Gastrocnemius medialis (tissue), 4 donors: ENCODE data around the gene LMTK3. TPM values are rescaled to one million over a fixed set of nuclear protein-coding genes. Genes with fewer than 3 reads are reported as not detected.

Experiments
- ATAC-seq, 2 donors: fragments of 150-250 bp; one replicate each; pipeline ENCODE4 v1.9.1; 2016
- DNase-seq, 2 donors: peaks; one replicate each; pipeline ENCODE4 v3.0.0-alpha.2; 2019
- H3K27ac ChIP-seq, 4 donors: fragments of 200-600 bp; sonication (generic); 1 replicate in 1 of 4; 2 replicates in 3 of 4; pipeline ENCODE4 v1.5.1; 2016 to 2018; ENCODE audit warnings: mild to moderate bottlenecking in 2 of 4, moderate library complexity in 1 of 4
- H3K27me3 ChIP-seq, 3 donors: fragments of 200-600 bp; sonication (generic) in 2 of 3; 1 replicate in 1 of 3; 2 replicates in 2 of 3; pipeline versions ENCODE4 v1.5.1 to v1.6.0; 2016 to 2019; ENCODE audit warnings: mild to moderate bottlenecking in 1 of 3, moderate library complexity in 1 of 3
- H3K36me3 ChIP-seq, 2 donors: fragments of 200-600 bp; sonication (generic) in 1 of 2; one replicate each; pipeline ENCODE4 v1.5.1; 2017 to 2018
- H3K4me1 ChIP-seq, 2 donors: fragments of 200-600 bp; sonication (generic) in 1 of 2; one replicate each; pipeline ENCODE4 v1.5.1; 2016 to 2017; ENCODE audit warnings: mild to moderate bottlenecking in 2 of 2
- H3K4me3 ChIP-seq, 4 donors: fragments of 200-600 bp; sonication (generic) in 3 of 4; 1 replicate in 1 of 4; 2 replicates in 3 of 4; pipeline ENCODE4 v1.5.1; 2016 to 2019; ENCODE audit warnings: mild to moderate bottlenecking in 2 of 4
- H3K9me3 ChIP-seq, 3 donors: fragments of 200-600 bp; sonication (generic) in 2 of 3; 1 replicate in 1 of 3; 2 replicates in 2 of 3; pipeline ENCODE4 v1.5.1; 2016 to 2019
- CTCF ChIP-seq, 5 experiments: fragments of 450-650 bp in 3 of 5; fragments of 200-600 bp in 2 of 5; sonication (generic) in 2 of 5; IDR thresholded peaks in 4 of 5; conservative IDR thresholded peaks in 1 of 5; 1 replicate in 4 of 5; 2 replicates in 1 of 5; pipeline ENCODE4 v1.5.1; 2016 to 2019; ENCODE audit warnings: antibody characterized with exemption in 5 of 5, mild to moderate bottlenecking in 3 of 5, moderate library complexity in 3 of 5
- POLR2A ChIP-seq, 2 donors: fragments of 450-650 bp; IDR thresholded peaks; one replicate each; pipeline ENCODE4 v1.6.1; 2017; ENCODE audit warnings: antibody characterized with exemption in 2 of 2, mild to moderate bottlenecking in 2 of 2, moderate library complexity in 2 of 2
- in situ Hi-C, 4 donors: fragments of 200-750 bp; cut with MboI; loops; one replicate each; pipeline versions ENCODE4 v1.15.0 to v1.8.0; 2017; ENCODE audit warnings: low sequenced_read_pairs in 4 of 4
- intact Hi-C: fragments of 100-400 bp; cut with DNase I; formaldehyde crosslinking; loops from one replicate; pipeline ENCODE4 v1.15.1; 2023; ENCODE audit warnings: low total_unique reads
- total RNA-seq, 4 donors: library from RNA; depleted of rRNA; stranded (reverse); fragments of >200 nt; gene quantifications; one replicate each; pipeline versions ENCODE4 v1.1.0 to v1.2.3, GENCODE V29; 2016

LMTK3 gene
- total RNA-seq, 4 donors from 2014 or later: not detected

GRCh38 chr19:48480558-48481500 is 30.8 kb downstream of the LMTK3 start:
- in situ Hi-C loops: no loop called here

GRCh38 chr19:48480183-48480557 is 31.5 kb downstream of the LMTK3 start:
- peaks cover 0 to 33% of the 10 kb centered on the region in 2 donors for H3K36me3 ChIP-seq
- DNase-seq (peak; percentile 50 to 72), ATAC-seq (peak; percentile 76 to 85)
- peak overlapping the region; percentile 64 to 91 (median 75) for H3K4me3 ChIP-seq
- peaks cover 20 to 21% of the 10 kb centered on the region in 2 donors for H3K4me1 ChIP-seq
- intact Hi-C loops (no loop called here), in situ Hi-C loops (no loop called here)
- TF ChIP-seq POLR2A (IDR thresholded peaks at IDR 0.05) (no peak), CTCF (IDR thresholded peaks at IDR 0.05 in 4 of 5, conservative IDR thresholded peaks at IDR 0.05 in 1 of 5) (no peak)
- no peaks in the 10 kb centered on the region for H3K27me3 ChIP-seq
- H3K9me3 ChIP-seq: no peaks in the 10 kb centered on the region
- H3K27ac ChIP-seq: peak overlapping the region; percentile 87 to 94 (median 92)

More at GRCh38 chr19:48480558-48481500, 30.8 kb downstream of the LMTK3 start:
- DNase-seq (no peak), ATAC-seq (peak; percentile 70 to 72)
- Histone ChIP-seq H3K36me3 (peaks cover 0 to 27% of the 10 kb centered on the region in 2 donors), H3K4me3 (peak overlapping the region; percentile 64 to 91 (median 75)), H3K27me3 (no peaks in the 10 kb centered on the region), H3K4me1 (peaks cover 20 to 21% of the 10 kb centered on the region in 2 donors), H3K9me3 (no peaks in the 10 kb centered on the region), H3K27ac (peak overlapping the region; percentile 87 to 94 (median 92))
- TF ChIP-seq CTCF (IDR thresholded peaks at IDR 0.05 in 4 of 5, conservative IDR thresholded peaks at IDR 0.05 in 1 of 5) (no peak), POLR2A (IDR thresholded peaks at IDR 0.05) (peak in 1 of 2 donors; percentile 2)
- intact Hi-C loops: no loop called here

GRCh38 chr19:48479686-48480085 is 31.9 kb downstream of the LMTK3 start:
- in situ Hi-C loops: no loop called here
- peaks cover 0 to 38% of the 10 kb centered on the region in 2 donors for H3K36me3 ChIP-seq
- peak overlapping the region; percentile 87 to 94 (median 92) for H3K27ac ChIP-seq
- H3K9me3 ChIP-seq: no peaks in the 10 kb centered on the region
- H3K27me3 ChIP-seq: no peaks in the 10 kb centered on the region
- no peak for DNase-seq
- H3K4me3 ChIP-seq: peak overlapping the region in 2 of 4 donors; percentile 64 to 72
- H3K4me1 ChIP-seq: peaks cover 20 to 21% of the 10 kb centered on the region in 2 donors
- TF ChIP-seq CTCF (IDR thresholded peaks at IDR 0.05 in 4 of 5, conservative IDR thresholded peaks at IDR 0.05 in 1 of 5) (no peak), POLR2A (IDR thresholded peaks at IDR 0.05) (no peak)
- intact Hi-C loops: no loop called here
- ATAC-seq: peak in 1 of 2 donors; percentile 8

- peaks cover 0 to 49% of the 10 kb centered on the region in 2 donors for H3K36me3 ChIP-seq
- DNase-seq (no peak), ATAC-seq (no peak)
- TF ChIP-seq CTCF (IDR thresholded peaks at IDR 0.05 in 4 of 5, conservative IDR thresholded peaks at IDR 0.05 in 1 of 5) (no peak), POLR2A (IDR thresholded peaks at IDR 0.05) (no peak)
- peaks cover 20 to 21% of the 10 kb centered on the region in 2 donors for H3K4me1 ChIP-seq
- intact Hi-C loops (no loop called here), in situ Hi-C loops (no loop called here)
- H3K9me3 ChIP-seq: no peaks in the 10 kb centered on the region
- H3K27ac ChIP-seq: no peak overlapping the region
- H3K27me3 ChIP-seq: no peaks in the 10 kb centered on the region
- no peak overlapping the region for H3K4me3 ChIP-seq
Observed at GRCh38 chr19:48478339-48479256, 33.0 kb downstream of the LMTK3 start.
